ENCODE results near the gene VTN.

DNA sequence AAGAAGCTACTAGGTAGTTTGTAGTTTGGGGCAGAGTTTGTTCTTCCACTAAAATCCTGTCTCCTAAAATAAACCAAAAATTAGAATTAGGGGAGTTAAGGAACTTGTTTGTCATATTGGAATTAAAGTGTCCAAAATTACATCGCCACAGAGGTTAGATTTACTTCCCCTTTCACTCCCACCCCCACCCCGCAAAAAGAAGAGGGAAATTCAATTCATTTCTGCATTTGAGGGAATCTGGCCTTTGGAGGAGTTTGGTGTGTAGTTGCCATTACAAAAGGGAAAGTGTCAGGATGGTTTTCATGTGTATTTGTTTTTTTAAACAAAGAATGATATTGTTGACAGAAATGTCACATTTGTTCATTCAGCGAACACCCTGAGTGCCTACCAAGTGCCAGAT, 45.3 kb downstream of the VTN start:
- TF ChIP-seq POLR2AphosphoS5 (IDR thresholded peaks at IDR 0.05) (no peak), CTCF (IDR thresholded peaks at IDR 0.05) (no peak)
